ENCODE measurements around the gene TARDBP. TPM values are rescaled to one million over a fixed set of nuclear protein-coding genes. Genes with fewer than 3 reads are reported as not detected.
"Not testable (repeated sequence)": the region's sequence is repeated elsewhere in the genome, so short reads cannot be mapped to it uniquely, and the experiment has no call there.

The TARDBP gene
- total RNA-seq, 1 donor: 119 TPM

DNA sequence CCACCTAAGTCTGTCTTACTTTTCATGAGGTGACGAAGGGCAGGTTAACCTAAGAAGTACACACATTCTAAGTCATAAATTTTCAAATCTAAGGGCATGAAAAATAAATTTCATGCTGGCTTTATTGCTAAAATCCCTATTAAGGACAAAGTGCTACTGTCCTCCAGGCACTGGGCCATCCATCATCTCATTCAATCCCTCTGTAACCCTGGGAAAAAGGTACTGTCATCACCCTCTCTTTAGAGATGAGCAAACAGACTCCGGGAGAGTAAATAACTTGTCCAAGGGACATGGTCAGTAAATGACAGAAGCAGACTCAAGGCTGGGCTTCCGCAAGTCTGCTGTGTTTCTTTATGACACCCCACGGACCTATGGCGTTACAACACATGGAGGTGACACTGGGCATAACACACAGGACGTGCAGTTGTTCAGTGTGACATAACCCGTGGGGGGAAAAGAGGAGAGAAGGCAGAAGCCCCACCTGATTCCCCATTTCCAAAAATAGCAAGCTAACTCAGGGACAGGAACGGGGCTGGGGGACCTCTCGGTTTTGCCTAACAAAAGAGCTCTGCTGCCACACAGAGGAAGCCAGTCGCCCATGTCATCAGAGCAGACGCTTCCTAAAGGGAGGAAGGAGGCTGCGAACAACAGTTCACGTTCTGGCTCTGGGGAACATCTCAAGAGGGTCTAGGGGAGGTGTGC lies 59.9 kb downstream of the TARDBP start:
- Histone ChIP-seq H3K4me3 (ENCODE audit: low read length) (no peak overlapping the region), H3K27me3 (ENCODE audit: insufficient read depth, low read length) (no peaks in the 10 kb centered on the region), H3K4me1 (ENCODE audit: insufficient read depth, low read length) (no peaks in the 10 kb centered on the region), H3K9me3 (ENCODE audit: low read depth, low read length) (no peaks in the 10 kb centered on the region)

DNA sequence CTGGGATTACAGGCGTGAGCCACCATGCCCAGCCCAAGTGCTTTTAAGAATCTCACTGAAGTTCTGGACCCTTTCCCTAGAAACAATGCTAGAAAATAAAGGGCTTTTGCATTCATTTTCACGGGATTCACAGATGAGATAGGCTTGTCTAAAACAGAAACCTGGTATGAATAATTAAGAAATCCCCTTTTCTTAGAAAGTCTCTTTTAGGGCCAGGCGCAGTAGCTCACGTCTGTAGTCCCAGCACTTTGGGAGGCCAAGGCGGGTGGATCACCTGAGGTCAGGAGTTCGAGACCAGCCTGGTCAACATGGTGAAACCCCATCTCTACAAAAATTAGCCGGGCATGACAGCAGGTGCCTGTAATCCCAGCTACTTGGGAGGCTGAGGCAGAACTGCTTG lies 60.9 kb downstream of the TARDBP start:
- not testable (repeated sequence) for H3K4me3 ChIP-seq (ENCODE audit: low read length); H3K9me3 ChIP-seq (ENCODE audit: low read depth, low read length); H3K4me1 ChIP-seq (ENCODE audit: insufficient read depth, low read length); H3K27me3 ChIP-seq (ENCODE audit: insufficient read depth, low read length)

Other genes with a start within 250 kb of the TARDBP start
- gene CASZ1, start 216.0 kb upstream of the TARDBP start, total RNA-seq: 18.8 TPM
- gene MASP2, start 34.6 kb downstream of the TARDBP start, total RNA-seq: 0.10 TPM
- gene SRM, start 47.4 kb downstream of the TARDBP start, total RNA-seq: 7.9 TPM
- gene EXOSC10, start 87.2 kb downstream of the TARDBP start, total RNA-seq: 56.5 TPM
- gene ANGPTL7, start 176.7 kb downstream of the TARDBP start, total RNA-seq: not detected
- gene MTOR, start 249.9 kb downstream of the TARDBP start, total RNA-seq: 21.9 TPM

All from mononuclear cell (primary cell).